HG03354 (cell line): ENCODE measurements around the gene MEF2A.
A peak's percentile ranks its signal among the peaks of the same experiment; 100 is the strongest.

Source experiments
- ATAC-seq: cut with Tn5 transposase; IDR thresholded peaks from one replicate; pipeline ENCODE4 v1.9.1; 2021; ENCODE audit warnings: mild to moderate bottlenecking; ENCODE audit not compliant: unreplicated experiment, poor library complexity, severe bottlenecking

Gene MEF2A

DNA sequence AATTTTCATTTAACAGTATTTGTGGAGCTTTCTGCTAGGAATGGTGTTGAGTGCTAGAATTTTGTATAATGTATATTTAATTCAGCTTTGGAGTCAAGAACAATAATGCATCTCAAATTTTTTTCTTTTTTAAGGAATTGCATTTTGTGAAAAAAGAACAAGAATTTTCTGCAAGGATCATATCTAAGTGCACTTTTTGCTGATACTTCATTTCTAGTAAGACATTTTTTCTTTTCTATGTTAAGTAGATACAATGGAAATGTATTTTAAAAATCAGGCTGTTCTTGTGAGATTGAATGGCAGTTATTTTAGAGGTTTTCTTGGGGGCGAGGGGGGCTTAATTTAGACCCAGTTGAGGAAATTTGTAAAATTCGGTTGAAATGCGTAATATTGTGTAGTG lies 32.5 kb downstream of the MEF2A start:
- no peak for ATAC-seq

DNA sequence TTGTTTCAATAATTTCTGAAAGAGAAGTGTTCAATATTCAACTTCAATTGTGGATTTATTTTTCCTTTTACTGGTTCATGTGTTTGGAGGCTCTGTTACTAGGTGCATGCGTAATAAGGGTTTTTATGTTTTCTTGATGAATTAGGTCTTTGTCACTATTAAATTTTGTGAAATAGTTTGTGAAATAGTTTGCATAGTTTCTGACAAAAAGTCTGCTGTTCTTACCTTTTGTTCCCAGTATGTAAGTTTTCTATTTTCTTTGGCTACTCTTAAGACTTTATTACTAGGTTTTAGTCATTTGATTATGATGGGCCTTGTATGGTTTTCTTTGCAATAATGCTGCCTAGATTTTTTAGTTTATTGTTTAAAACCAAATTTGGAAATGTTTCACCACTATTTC lies 38.0 kb downstream of the MEF2A start:
- ATAC-seq, result no peak

DNA sequence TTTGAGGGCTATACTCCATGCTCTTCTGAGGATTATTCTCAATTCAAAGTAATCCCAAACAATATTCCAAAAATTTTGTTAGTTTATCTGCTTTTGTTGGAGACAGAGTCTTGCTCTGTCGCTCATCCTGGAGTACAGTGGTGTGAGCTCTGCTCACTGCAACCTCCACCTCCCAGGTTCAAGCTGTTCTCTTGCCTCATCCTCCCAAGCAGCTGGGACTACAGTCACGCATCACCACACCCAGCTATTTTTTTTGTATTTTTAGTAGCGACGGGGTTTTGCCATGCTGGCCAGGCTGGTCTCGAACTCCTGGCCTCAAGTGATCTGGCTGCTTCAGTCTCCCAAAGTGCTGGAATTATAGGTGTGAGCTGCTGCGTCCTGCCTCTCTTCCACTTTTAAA lies 39.1 kb downstream of the MEF2A start:
- no peak for ATAC-seq

DNA sequence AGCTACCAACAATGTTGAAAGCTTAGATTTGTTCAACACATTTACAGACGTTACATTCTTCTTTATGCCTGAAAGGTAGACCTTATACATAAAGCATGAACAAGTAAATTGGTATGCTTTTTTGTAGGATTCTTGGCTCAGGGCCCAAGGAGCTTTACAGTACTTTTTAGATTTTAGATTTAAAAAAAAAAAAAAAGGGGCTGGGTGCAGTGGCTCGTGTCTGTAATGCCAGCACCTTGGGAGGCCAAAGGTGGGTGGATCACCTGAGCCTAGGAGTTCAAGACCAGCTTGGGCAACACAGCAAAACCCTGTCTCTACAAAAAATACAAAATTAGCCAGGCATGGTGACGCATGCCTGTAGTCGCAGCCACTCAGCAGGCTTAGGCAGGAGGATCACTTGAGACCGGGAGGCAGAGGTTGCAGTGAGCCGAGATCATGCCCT lies 39.7 kb downstream of the MEF2A start:
- no peak for ATAC-seq

DNA sequence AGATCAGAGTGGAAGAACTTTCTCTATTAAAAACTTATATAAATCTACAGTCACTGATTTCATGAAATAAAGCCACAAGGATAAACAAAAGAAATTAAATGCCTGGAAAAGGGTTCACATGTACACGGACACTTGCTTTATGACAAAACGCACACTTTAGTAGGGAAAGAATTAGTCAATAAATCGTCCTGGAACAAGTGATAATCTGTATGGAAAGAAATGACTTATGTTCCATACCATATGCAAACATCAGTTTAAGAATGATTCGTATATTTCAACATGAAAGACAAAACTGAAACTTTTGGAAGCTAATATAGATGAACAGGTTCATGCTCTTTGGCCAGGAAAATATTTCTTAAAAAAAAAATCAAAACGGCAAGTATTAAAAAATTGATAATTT lies 40.2 kb downstream of the MEF2A start:
- ATAC-seq, result no peak

DNA sequence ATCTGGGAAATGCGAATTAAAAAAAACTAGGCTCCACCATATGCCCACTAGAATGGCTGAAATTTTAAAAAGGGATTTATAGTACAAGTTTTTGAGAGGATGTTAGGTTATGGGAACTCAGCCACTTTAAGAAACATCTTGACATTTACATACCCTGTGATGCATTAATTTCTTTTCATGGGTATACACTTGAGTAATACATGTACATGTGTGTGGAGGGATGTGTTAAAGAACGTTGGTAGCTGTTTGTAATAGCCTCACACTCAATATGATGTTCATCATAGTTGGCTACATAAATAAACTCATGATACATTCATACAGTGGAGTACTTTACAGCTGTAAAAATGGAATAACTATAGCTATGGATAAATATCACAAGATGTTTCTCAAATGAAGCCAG lies 40.9 kb downstream of the MEF2A start:
- ATAC-seq, result no peak

DNA sequence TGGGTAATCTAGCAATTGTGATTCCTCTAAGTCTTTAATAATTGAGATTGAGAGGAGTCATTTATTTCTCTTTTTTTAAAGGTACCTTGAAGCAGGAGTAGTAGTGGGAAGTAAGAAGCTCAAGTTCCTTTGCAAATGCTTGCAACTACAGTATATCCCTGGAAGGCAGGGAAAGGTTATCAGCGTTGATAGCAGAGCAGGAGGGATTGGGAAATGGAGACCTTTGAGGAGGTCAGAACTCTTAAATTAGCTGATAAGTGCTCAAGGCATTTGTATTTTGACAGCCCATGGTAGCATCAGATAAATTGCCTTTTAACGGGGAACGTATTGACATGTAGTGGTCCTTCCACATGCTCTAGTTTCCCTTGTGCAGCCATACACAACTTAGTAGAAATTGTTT lies 47.7 kb downstream of the MEF2A start:
- ATAC-seq, result no peak

DNA sequence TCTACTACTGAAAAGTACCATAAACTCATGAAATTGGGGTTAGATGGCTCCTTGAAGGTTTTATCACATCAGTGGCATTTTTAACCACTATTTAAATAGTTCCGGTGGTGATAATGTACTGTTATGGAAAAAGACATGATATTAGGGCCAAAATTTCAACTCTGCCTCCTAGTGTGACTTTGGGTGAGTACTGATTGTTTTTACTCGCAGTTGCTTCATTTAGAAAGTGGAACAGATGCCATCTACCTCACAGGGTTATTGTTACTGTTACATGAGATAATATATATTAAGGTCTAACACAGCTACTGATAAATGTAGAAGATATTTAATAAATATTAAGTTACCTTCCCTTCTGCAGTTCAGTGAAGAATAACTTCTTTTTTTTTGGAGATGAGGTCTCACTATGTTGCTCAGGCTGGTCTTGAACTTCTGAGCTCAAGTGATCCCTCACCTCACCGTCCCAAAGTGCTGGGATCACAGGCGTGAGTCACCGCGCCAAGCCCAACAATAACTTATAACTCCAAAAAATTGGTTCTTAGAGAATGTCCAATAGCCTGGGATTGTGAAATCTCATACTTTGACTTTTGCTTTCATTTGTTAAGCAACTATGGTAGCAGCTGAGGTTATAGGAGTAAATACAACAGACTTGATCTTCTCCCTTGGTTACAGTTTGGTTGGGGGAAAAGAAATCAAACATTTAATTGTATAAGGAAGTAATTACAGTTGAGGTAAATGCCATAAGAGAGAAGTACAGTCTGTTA lies 48.3 kb downstream of the MEF2A start:
- peak; percentile 60 for ATAC-seq

DNA sequence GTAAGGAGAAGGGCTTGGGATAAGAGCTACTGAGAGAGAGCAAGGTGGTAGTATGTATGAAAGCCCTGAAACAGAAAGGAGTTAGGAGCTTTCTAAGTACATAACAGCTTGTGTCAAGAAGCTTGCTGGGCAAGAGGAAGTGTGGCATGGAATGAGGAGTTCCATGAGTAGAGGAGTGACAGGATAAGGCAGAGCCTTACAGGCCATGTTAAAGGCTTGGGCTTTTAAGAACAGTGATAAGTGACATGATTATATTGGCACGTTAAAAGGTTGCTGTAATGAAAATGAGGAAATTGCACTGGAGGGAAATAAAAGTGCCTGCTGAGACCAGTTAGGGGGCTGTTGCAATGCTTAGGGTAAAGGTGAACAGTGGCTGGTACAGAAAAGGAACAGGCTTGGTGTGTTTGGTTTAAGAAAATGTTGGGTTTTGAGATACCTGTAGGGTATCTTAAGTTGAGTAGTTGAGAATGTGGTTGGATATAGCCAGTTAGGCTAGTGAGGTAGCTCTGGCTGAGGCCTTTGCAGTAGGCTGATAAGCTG lies 49.0 kb downstream of the MEF2A start:
- ATAC-seq, result peak; percentile 57

DNA sequence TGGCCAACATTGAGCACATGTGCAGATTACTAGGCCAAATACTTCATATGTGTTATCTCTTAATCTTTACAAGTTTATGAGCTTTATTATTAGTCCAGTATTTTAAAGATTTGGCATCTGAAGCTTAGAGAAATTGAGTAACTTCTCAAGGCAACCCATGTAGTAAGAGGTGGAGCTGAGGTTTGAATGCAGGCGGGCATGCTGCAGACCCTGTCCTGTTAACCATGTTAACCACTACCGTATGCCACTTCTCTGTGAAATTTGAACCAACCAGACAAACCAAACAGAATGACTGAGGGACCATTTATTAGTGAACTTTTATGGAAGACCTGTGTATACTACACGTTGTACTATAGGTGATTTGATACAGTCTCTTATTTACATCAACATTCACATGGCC lies 49.7 kb downstream of the MEF2A start:
- no peak for ATAC-seq

DNA sequence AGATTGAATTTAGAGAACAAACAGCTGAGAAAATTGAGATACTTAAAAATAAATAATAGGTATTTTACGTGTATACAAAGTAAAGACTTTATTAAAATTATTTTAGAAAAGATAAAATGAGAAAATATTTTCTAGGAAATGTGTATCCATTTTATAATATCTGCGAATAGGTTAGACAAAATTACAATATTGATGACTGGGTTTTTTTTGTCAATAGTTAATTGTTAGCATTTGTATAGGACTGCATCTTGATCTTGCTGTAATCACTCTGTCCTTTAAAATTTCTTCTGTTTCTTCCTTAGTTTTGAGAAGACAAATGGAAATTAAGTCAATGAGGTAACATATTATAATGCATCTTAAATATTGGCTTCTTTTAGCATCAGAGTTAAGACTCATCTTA lies 50.3 kb downstream of the MEF2A start:
- no peak for ATAC-seq

DNA sequence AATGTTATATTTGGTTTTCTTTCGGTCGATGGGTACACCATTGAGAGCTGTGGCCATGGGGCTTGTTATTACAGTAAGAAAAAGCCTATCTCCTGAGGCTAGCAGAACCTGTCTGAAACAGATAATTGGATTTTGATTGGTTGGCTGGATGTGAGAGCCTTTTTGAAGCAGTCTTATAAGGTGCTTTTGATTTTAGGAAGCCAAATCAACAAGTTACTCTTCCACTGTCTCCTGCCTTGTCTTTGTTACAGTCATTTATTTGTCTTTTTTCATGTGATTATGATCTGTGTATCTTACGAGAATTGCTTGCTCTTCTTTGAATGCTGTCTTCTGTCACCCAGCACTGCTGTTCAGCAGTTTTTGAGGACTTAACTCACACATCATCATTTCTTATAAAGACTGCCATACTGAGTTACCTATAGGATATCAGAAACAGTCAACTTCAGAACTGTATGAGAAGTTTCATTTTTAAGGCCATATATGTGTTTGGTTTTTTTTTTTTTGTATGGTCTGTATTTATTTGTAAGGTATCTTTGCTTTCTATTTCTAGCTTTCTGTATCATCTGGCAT lies 51.1 kb downstream of the MEF2A start:
- no peak for ATAC-seq

DNA sequence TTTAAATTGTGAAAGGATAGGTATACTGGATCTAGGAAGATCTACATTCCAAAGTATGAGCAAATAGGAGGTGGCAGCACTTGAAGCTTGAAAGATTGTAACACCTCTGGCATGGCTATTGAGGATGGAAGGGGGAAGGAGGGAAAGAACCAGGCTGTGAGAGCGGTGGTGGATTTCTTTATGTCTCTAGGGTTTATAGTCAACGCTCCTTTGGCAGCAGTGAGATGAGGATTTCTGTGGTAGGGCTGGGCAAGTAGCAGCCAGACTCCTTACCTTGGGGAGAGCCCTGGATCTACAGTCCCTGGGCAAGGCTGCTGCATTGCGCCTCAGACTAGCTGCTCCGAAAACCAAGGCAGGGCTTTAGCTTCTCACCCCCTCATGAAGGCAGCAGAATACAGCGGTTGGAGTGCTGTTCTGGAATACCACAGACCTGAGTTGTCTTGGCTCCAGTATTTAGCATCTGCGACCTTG lies 53.2 kb downstream of the MEF2A start:
- no peak for ATAC-seq

DNA sequence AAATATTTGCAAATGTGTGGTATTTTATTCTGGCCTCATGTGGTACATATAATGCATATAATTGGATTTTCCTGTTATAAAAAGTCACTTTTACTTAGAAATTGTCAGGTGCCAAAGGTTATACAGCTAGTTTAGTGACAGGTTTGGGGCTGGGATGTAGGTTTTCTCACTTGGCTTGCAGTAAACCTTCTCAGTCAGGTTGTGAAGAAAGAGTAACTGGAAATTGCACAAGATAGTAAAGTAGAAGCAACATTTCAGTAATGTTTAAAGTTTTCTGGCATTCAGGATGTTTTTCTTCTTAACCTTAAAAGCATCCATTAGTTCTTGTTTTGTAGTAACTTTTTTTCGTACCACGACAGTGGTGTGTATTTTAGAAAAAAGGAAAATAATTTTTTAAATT lies 53.9 kb downstream of the MEF2A start:
- ATAC-seq, result no peak

DNA sequence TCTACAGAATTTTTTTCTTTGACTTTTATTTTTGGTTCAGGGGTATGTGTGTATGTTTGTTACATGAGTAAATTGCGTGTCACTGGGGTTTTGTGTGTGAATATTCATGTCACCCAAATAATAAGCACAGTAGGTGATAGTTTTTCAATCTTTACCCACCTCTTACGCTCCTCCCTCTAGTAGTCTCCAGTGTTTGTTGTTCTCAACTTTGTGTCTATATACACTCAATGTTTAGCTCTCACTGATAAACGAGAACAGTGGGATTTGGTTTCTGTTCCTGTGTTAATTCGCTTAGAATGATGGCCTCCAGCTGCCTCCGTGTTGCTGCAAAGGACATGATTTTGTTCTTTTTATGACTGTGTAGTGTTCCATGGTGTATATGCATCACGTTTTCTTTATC lies 54.4 kb downstream of the MEF2A start:
- ATAC-seq, result no peak

DNA sequence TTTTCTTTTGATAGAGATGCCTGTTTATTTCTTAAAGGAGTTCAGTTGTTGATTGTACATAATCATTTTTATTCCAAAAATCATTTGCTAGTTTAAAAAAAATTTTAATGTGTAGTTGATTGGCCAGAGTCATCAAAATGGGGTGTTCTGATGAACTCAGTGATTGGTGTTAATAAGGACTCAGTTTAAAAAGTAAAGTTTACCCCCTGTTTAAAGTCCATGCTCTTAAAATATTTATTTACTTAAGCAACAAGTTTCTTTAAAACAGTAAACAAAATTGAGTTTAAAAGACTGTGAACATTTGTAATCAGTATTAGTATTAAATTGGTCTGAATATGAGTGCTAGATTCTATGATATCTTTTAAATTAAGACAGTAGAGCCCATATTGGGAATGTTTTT lies 56.0 kb downstream of the MEF2A start:
- no peak for ATAC-seq

DNA sequence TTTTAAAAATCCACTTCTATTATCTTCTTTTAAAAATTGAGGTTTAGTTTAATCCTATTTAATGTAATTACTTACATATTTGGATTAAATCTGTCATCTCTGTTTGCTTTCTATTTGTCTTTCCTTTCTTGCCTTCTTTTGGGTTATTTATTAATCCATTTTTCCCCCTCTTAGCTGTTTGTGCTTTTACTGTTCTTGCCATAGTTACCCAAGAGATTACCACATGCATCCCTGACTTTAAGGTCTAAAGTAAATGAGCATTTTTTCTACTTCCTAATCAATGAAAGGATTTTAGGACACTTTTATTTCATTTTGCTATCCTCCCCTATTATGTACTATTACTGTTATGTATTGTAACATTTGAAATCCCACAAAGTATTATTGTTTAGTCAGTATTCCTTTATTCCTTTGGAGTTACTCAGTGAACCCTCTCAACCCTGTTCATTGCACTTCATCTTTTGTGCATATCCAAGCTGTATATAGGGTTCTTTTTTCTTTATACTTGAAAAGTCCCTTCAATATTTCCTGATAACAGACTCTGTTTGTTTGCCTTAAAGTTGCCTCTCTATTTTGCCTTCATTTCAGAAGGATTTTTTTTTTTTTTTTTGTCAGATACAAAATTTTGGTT lies 62.7 kb downstream of the MEF2A start:
- no peak for ATAC-seq

DNA sequence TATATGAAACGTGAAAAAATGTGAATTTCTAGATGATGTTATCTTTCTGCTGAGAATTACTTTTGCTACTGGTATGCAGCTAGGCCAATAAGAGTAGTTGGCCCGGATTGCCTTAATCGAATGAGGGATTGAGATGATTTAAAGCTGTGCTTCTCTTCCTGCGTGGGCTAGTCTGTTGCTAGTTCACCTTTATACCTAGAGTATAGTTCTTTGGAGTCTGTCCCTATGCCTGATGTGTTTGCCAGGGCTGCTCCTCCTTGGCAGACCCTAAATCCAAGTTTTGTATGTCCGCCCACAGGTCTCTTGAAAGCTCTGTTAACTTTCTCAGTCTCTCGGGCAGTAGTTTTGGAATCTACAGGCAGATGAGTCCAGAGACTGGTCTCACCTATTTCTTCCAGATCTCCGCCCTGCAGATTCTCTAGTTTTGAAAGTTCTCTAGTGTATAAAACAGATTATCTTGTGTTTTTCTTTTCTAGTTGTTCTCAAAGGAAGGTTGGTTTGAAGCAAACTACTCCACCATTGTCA lies 64.9 kb downstream of the MEF2A start:
- ATAC-seq, result peak; percentile 5

DNA sequence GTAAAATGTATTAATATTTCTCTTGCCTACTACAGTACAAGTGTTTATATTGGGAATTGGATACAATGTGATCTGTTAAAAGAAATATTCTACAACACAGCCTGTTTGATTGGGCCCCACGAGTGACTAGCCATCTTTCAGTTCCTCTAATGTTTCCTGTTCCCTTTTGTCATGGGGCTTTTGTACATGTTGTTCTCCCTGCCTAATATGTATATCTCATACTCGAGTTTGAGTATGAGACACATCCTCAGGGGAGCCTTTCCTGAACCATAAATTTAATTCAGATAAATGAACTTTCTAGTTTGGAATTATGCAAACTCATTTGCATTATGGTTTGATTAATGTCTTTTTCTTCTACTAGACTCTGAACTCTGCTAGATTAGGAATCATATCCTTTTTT lies 65.5 kb downstream of the MEF2A start:
- ATAC-seq, result peak; percentile 94

DNA sequence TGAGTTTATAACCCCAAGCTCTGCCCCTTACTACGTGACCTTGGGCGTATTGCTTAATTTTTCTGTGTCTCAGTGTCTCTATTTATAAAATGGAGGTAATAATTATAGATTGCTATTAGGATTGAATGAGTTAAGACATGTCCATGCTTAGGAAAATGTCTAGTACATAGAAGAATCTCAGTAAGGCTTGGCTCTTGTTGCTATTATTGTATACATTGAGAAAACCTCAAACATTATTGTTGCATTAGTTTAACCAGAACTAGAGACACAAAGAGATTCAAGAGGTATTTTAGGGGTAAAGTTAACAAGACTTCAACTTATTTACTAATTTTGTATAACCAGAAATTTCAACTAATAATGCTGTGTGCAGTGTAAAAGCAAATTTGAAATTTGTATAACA lies 66.7 kb downstream of the MEF2A start:
- ATAC-seq, result no peak

DNA sequence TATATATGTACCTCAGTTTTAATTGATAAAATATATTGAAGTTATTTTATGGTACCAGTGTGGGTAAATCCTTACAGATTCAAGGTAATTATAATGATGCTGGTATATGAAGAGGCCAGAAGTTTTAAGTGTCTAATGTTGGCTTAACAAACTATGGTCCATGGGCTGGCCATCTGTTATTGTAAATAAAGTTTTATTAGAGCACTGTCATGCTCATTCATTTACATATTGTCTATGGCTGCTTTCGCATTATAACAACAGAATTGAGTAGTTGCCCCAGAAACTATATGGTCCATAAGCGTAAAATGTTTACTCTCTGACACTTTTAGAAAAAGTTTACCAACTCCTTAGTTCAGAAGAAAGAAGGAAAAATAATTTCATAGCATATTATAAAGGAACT lies 67.9 kb downstream of the MEF2A start:
- no peak for ATAC-seq
